H1 (cell line): ENCODE data around the gene ARHGAP42.

Experiments
- KDM1A ChIP-seq: fragments of 200-600, 300-600 bp; sonication (generic); IDR thresholded peaks from 2 replicates; pipeline ENCODE4 v1.7.1; 2016; ENCODE audit warnings: mild to moderate bottlenecking, low read length, borderline replicate concordance
- POLR2A ChIP-seq, 2 experiments: IDR thresholded peaks; 1 replicate in 1 of 2; 2 replicates in 1 of 2; pipeline ENCODE4 v1.6.1; 2011; ENCODE audit warnings: low read depth in 2 of 2, low read length in 2 of 2, mild to moderate bottlenecking in 2 of 2; ENCODE audit errors: control extremely low read depth in 1 of 2
- RFX5 ChIP-seq: IDR thresholded peaks from 2 replicates; pipeline ENCODE4 v1.6.1; 2011; ENCODE audit warnings: low read depth, low read length, improper control_type of control experiment, borderline replicate concordance

GRCh38 chr11:100888836-100889235 is 201.7 kb downstream of the ARHGAP42 start:
- TF ChIP-seq KDM1A: no peak
- TF ChIP-seq RFX5: no peak
- no peak for TF ChIP-seq POLR2A (IDR thresholded peaks at IDR 0.05; ENCODE audit: control extremely low read depth in 1 of 2, low read depth in 2 of 2, low read length in 2 of 2)
